ENCODE data around the gene CCL21. TPM values are rescaled to one million over a fixed set of nuclear protein-coding genes. Genes with fewer than 3 reads are reported as not detected.

CCL21 gene
- total RNA-seq, 1 experiment from 2014 or later, result not detected

DNA sequence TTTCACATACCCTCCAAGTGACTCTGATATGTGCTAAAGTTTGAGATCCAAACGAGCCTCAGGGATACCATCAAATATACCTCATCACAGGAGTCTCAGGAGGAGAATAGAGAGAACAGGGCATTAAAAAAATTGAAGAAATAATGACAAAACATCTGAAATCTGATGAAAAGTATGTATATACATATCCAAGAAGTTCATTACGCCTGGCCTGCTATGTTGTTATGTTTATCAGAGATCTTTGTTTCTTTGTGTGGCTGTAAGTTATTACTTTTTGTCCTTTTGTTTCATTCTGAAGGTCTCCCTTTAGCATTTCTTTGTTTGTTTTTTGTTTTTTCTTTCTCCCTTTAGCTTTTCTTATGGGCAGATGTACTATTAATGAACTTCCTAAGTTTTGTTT lies 16.4 kb downstream of the CCL21 start:
- no peak for TF ChIP-seq POLR2AphosphoS5 (IDR thresholded peaks at IDR 0.05; ENCODE audit: low read depth, low read length)
- Histone ChIP-seq H3K9me3 (ENCODE audit: control insufficient read depth, insufficient read depth, low read depth, low read length) (no peaks in the 10 kb centered on the region), H3K4me3 (ENCODE audit: low read depth in 2 of 2, low read length in 2 of 2) (no peak overlapping the region), H3K4me1 (ENCODE audit: control insufficient read depth, insufficient read depth, low read length) (no peaks in the 10 kb centered on the region), H3K36me3 (ENCODE audit: control insufficient read depth, insufficient read depth, low read length) (no peaks in the 10 kb centered on the region), H3K27me3 (ENCODE audit: control insufficient read depth, insufficient read depth, low read length) (no peaks in the 10 kb centered on the region), H3K27ac (ENCODE audit: low read length) (no peak overlapping the region)
- ChIA-PET POLR2A (no interaction called here), CTCF (no interaction called here)
- in situ Hi-C loops (cut with HindIII; ENCODE audit: low pct_unique_long_range_greater_than_20kb, low sequenced_read_pairs) (no loop called here), intact Hi-C loops (cut with micrococcal nuclease; ENCODE audit: unreplicated experiment) (no loop called here)
- DNase-seq (ENCODE audit: low read depth, low spot score), result no peak
- no TSS peak for BruUV-seq (replicated peaks)
- ATAC-seq, result no peak

DNA sequence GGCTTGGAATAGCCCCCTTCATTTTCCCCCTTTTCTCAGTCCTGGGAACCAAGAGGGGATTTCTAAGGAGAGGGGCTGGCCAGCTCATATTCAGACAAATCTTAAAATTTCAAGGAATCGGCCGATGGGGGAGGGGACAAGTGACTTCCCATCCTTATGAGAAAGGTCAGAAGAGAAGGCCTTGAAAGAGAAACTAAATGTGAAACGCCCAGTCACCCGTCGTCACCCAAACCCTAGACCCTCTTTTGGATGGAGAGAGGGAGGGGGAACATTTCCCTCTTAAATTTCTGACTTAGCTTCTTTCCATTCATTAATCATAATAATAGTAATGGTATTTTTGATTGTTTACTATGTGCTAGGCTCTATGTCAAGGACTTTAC lies 18.0 kb downstream of the CCL21 start:
- intact Hi-C loops (cut with micrococcal nuclease; ENCODE audit: unreplicated experiment), result no loop called here
- Histone ChIP-seq H3K4me3 (ENCODE audit: low read depth in 2 of 2, low read length in 2 of 2) (no peak overlapping the region), H3K9me3 (ENCODE audit: control insufficient read depth, insufficient read depth, low read depth, low read length) (no peaks in the 10 kb centered on the region), H3K27me3 (ENCODE audit: control insufficient read depth, insufficient read depth, low read length) (no peaks in the 10 kb centered on the region), H3K36me3 (ENCODE audit: control insufficient read depth, insufficient read depth, low read length) (no peaks in the 10 kb centered on the region), H3K4me1 (ENCODE audit: control insufficient read depth, insufficient read depth, low read length) (no peaks in the 10 kb centered on the region), H3K27ac (ENCODE audit: low read length) (no peak overlapping the region)
- TF ChIP-seq, protein P1, sequence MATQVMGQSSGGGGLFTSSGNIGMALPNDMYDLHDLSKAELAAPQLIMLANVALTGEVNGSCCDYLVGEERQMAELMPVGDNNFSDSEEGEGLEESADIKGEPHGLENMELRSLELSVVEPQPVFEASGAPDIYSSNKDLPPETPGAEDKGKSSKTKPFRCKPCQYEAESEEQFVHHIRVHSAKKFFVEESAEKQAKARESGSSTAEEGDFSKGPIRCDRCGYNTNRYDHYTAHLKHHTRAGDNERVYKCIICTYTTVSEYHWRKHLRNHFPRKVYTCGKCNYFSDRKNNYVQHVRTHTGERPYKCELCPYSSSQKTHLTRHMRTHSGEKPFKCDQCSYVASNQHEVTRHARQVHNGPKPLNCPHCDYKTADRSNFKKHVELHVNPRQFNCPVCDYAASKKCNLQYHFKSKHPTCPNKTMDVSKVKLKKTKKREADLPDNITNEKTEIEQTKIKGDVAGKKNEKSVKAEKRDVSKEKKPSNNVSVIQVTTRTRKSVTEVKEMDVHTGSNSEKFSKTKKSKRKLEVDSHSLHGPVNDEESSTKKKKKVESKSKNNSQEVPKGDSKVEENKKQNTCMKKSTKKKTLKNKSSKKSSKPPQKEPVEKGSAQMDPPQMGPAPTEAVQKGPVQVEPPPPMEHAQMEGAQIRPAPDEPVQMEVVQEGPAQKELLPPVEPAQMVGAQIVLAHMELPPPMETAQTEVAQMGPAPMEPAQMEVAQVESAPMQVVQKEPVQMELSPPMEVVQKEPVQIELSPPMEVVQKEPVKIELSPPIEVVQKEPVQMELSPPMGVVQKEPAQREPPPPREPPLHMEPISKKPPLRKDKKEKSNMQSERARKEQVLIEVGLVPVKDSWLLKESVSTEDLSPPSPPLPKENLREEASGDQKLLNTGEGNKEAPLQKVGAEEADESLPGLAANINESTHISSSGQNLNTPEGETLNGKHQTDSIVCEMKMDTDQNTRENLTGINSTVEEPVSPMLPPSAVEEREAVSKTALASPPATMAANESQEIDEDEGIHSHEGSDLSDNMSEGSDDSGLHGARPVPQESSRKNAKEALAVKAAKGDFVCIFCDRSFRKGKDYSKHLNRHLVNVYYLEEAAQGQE (IDR thresholded peaks at IDR 0.05; ENCODE audit: insufficient read depth in 1 of 2, low read depth in 2 of 2, low read length in 1 of 2), result no peak
- TF ChIP-seq POLR2AphosphoS5 (IDR thresholded peaks at IDR 0.05; ENCODE audit: low read depth, low read length) (no peak), TCF7L2 (IDR thresholded peaks at IDR 0.05; ENCODE audit: low read depth, low read length) (no peak), SIN3A (IDR thresholded peaks at IDR 0.05; ENCODE audit: borderline replicate concordance, insufficient read depth, low read depth, low read length) (no peak)
- TF ChIP-seq, protein P2, sequence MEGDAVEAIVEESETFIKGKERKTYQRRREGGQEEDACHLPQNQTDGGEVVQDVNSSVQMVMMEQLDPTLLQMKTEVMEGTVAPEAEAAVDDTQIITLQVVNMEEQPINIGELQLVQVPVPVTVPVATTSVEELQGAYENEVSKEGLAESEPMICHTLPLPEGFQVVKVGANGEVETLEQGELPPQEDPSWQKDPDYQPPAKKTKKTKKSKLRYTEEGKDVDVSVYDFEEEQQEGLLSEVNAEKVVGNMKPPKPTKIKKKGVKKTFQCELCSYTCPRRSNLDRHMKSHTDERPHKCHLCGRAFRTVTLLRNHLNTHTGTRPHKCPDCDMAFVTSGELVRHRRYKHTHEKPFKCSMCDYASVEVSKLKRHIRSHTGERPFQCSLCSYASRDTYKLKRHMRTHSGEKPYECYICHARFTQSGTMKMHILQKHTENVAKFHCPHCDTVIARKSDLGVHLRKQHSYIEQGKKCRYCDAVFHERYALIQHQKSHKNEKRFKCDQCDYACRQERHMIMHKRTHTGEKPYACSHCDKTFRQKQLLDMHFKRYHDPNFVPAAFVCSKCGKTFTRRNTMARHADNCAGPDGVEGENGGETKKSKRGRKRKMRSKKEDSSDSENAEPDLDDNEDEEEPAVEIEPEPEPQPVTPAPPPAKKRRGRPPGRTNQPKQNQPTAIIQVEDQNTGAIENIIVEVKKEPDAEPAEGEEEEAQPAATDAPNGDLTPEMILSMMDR (IDR thresholded peaks at IDR 0.05), result no peak
- POLR2A ChIA-PET, result interaction anchor here (0.6 to 0.8 kb wide), 3 partner anchors 22 to 377 kb away, joined by 3 to 17 read pairs (median 5); no protein-coding TSS in a partner anchor
- in situ Hi-C loops (cut with HindIII; ENCODE audit: low pct_unique_long_range_greater_than_20kb, low sequenced_read_pairs), result no loop called here
- DNase-seq (ENCODE audit: low read depth, low spot score) (no peak), ATAC-seq (no peak)
- no TSS peak for BruUV-seq (replicated peaks)
- CTCF ChIA-PET, result interaction anchor here (0.9 to 1.1 kb wide), 2 partner anchors 11 to 417 kb away, joined by 3 to 5 read pairs; no protein-coding TSS in a partner anchor

DNA sequence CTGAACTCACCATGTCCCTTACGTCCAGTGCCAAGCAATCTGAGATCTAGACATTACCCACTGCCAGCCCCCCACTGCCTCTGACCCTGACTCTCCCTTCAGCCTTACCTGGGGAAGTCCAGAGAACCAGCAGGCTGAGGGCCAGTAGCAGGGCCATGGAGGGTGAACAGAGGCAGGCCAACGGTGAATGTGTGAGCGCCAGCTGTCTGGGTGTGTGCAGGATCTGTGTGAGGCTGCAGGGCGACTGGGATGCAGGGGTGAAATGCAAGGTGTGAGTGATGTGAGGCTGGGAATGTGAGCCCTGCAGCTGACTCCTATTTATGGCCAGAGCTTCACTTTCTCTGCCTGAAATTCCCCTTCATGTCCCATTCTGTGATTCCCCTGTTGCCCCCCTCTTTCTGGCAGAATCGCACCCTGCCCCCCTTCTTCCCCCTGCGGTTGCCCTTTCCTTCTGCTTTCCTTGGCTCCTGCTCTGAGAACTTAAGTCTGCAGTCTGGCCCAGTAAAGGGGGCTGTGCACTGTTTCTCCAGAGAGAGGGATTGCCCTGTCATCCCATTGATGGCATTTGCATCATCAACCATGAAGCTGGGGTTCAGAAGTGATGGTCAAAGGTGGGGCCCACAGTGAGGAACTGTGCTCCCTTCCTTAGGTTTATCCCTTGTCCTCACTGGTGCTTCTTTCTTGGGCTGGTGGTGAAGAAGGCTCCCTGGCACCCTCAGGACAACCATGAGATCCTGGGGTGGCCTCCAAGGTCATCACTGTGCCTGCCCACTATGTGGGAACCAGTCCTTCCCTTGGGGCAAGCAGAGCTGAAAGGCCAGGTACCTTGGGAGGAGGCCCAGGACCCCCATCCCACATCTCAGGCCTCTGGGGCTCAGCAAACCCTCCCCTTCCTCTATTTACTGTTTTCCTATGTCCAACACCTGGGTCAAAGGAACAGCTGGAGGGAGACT lies 18.7 kb downstream of the CCL21 start, which contains the start of gene CCL19:
Gene CCL19, minus strand, starts transcription at position 294 of the 953 bp plus-strand sequence. Its CDS starts 137 bp downstream, at position 157.
- Histone ChIP-seq H3K9me3 (ENCODE audit: control insufficient read depth, insufficient read depth, low read depth, low read length) (no peaks in the 10 kb centered on the region), H3K36me3 (ENCODE audit: control insufficient read depth, insufficient read depth, low read length) (no peaks in the 10 kb centered on the region), H3K27ac (ENCODE audit: low read length) (no peak within 1 kb of the TSS), H3K27me3 (ENCODE audit: control insufficient read depth, insufficient read depth, low read length) (no peaks in the 10 kb centered on the region), H3K4me3 (ENCODE audit: low read depth in 2 of 2, low read length in 2 of 2) (no peak within 1 kb of the TSS), H3K4me1 (ENCODE audit: control insufficient read depth, insufficient read depth, low read length) (no peaks in the 10 kb centered on the region)
- TF ChIP-seq POLR2AphosphoS5 (IDR thresholded peaks at IDR 0.05; ENCODE audit: low read depth, low read length), result no peak
- TF ChIP-seq, protein P1 (IDR thresholded peaks at IDR 0.05; ENCODE audit: insufficient read depth in 1 of 2, low read depth in 2 of 2, low read length in 1 of 2), result no peak
- TF ChIP-seq TCF7L2 (IDR thresholded peaks at IDR 0.05; ENCODE audit: low read depth, low read length), result no peak
- TF ChIP-seq, protein P2 (IDR thresholded peaks at IDR 0.05), result no peak
- TF ChIP-seq SIN3A (IDR thresholded peaks at IDR 0.05; ENCODE audit: borderline replicate concordance, insufficient read depth, low read depth, low read length), result no peak
- ATAC-seq (peak; percentile 59), DNase-seq (ENCODE audit: low read depth, low spot score) (no peak)
- in situ Hi-C loops (cut with HindIII; ENCODE audit: low pct_unique_long_range_greater_than_20kb, low sequenced_read_pairs) (no loop called here), intact Hi-C loops (cut with micrococcal nuclease; ENCODE audit: unreplicated experiment) (no loop called here)
- ChIA-PET CTCF (interaction anchor here (0.6 to 1.1 kb wide), 2 partner anchors 8 to 11 kb away, joined by 3 read pairs; no protein-coding TSS in a partner anchor), POLR2A (interaction anchor here (0.6 kb wide), 1 partner anchor 378 kb away, joined by 5 read pairs; no protein-coding TSS in a partner anchor)
- BruUV-seq (replicated peaks), result no TSS peak
